GM18505 (cell line): Measurements from ENCODE around the gene TMEM106A.
"Not testable (repeated sequence)": the region's sequence is repeated elsewhere in the genome, so short reads cannot be mapped to it uniquely, and the experiment has no call there.

ENCODE experiments used
- ATAC-seq: cut with Tn5 transposase; IDR thresholded peaks from one replicate; pipeline ENCODE4 v1.9.1; 2021; ENCODE audit not compliant: unreplicated experiment
- POLR2A ChIP-seq: IDR thresholded peaks from 4 replicates; pipeline ENCODE4 v1.6.1; 2011; ENCODE audit warnings: borderline replicate concordance; ENCODE audit not compliant: insufficient read depth, insufficient read length; ENCODE audit errors: extremely low read depth

The TMEM106A gene

GRCh38 chr17:43211480-43212402 lies at the start of gene TMEM106A:
Gene TMEM106A, plus strand, starts transcription at chr17:43211875. Its CDS starts 1,167 bp downstream, at chr17:43213042.
- peak; percentile 95 for TF ChIP-seq POLR2A
- peak; percentile 64 for ATAC-seq

GRCh38 chr17:43165971-43166370 lies 45.7 kb upstream of the TMEM106A start:
- ATAC-seq: not testable (repeated sequence)

GRCh38 chr17:43169561-43170139 lies 42.0 kb upstream of the TMEM106A start:
- peak; percentile 24 for ATAC-seq

GRCh38 chr17:43170140-43170765 lies 41.4 kb upstream of the TMEM106A start:
- peak; percentile 2 for TF ChIP-seq POLR2A
- ATAC-seq: peak; percentile 69

More at GRCh38 chr17:43169561-43170139, 42.0 kb upstream of the TMEM106A start:
- TF ChIP-seq POLR2A: no peak

- ATAC-seq: peak; percentile 69
- peak; percentile 80 for TF ChIP-seq POLR2A
These were observed 40.7 kb upstream of the TMEM106A start, which contains the start of gene NBR1 for GRCh38 chr17:43170766-43171585. Gene NBR1, plus strand, starts transcription at chr17:43171214. Its CDS starts 4,586 bp downstream, at chr17:43175800.

- ATAC-seq: no peak
- no peak for TF ChIP-seq POLR2A
These were observed 39.8 kb upstream of the TMEM106A start for GRCh38 chr17:43171586-43172487.

- TF ChIP-seq POLR2A: no peak
- ATAC-seq: no peak
These were observed 36.2 kb upstream of the TMEM106A start for GRCh38 chr17:43175213-43176118.

- ATAC-seq: no peak
- TF ChIP-seq POLR2A: no peak
These were observed 35.5 kb upstream of the TMEM106A start for GRCh38 chr17:43176119-43176570.

GRCh38 chr17:43183921-43184320 lies 27.8 kb upstream of the TMEM106A start:
- no peak for TF ChIP-seq POLR2A
- ATAC-seq: no peak

GRCh38 chr17:43186656-43187055 lies 25.0 kb upstream of the TMEM106A start:
- not testable (repeated sequence) for ATAC-seq

- ATAC-seq: no peak
- TF ChIP-seq POLR2A: no peak
These were observed 18.4 kb upstream of the TMEM106A start for GRCh38 chr17:43193251-43193650.
